ENCODE measurements around the gene LAMB1.
"Not testable (repeated sequence)": the region's sequence is repeated elsewhere in the genome, so short reads cannot be mapped to it uniquely, and the experiment has no call there.

The LAMB1 gene

GRCh38 chr7:107907790-107908189, 95.2 kb downstream of the LAMB1 start:
- DNase-seq, result no peak

- no peak for DNase-seq
These were observed 100.6 kb downstream of the LAMB1 start for GRCh38 chr7:107902381-107902780.

- DNase-seq, result no peak
These were observed 102.4 kb downstream of the LAMB1 start for GRCh38 chr7:107900496-107901015.

- no peak for DNase-seq
These were observed 103.9 kb downstream of the LAMB1 start for GRCh38 chr7:107898997-107899594.

GRCh38 chr7:107892367-107892741, 110.6 kb downstream of the LAMB1 start:
- DNase-seq, result not testable (repeated sequence)

- DNase-seq, result no peak
These were observed 111.2 kb downstream of the LAMB1 start for GRCh38 chr7:107891636-107892366.

GRCh38 chr7:107890962-107891635, 111.9 kb downstream of the LAMB1 start, which contains the start of gene DLD:
DLD (plus strand) TSS chr7:107891183; CDS start chr7:107891251, 68 bp downstream.
- DNase-seq, result peak; percentile 88

GRCh38 chr7:107890493-107890961, 112.4 kb downstream of the LAMB1 start:
- DNase-seq, result no peak

GRCh38 chr7:107889992-107890391, 113.0 kb downstream of the LAMB1 start:
- no peak for DNase-seq

GRCh38 chr7:107887827-107888226, 115.1 kb downstream of the LAMB1 start:
- DNase-seq, result not testable (repeated sequence)

- no peak for DNase-seq
These were observed 118.7 kb downstream of the LAMB1 start for GRCh38 chr7:107884066-107884818.

- DNase-seq, result no peak
These were observed 120.2 kb downstream of the LAMB1 start for GRCh38 chr7:107882766-107883165.

- peak; percentile 24 for DNase-seq
These were observed 123.4 kb downstream of the LAMB1 start for GRCh38 chr7:107879400-107880035.

GRCh38 chr7:107878636-107879035, 124.3 kb downstream of the LAMB1 start:
- no peak for DNase-seq

- no peak for DNase-seq
These were observed 125.1 kb downstream of the LAMB1 start for GRCh38 chr7:107877731-107878382.

GRCh38 chr7:107876916-107877315, 126.0 kb downstream of the LAMB1 start:
- DNase-seq, result no peak

GRCh38 chr7:107874605-107875446, 128.1 kb downstream of the LAMB1 start:
- peak; percentile 34 for DNase-seq

- DNase-seq, result no peak
These were observed 128.8 kb downstream of the LAMB1 start for GRCh38 chr7:107874111-107874510.
